HepG2 (cell line): ENCODE results near the gene SEMA3F. TPM values are rescaled to one million over a fixed set of nuclear protein-coding genes. Genes with fewer than 3 reads are reported as not detected.

Experiments
- ADNP ChIP-seq: sonication (generic); formaldehyde crosslinking; IDR thresholded peaks from 2 replicates; pipeline ENCODE4 v1.4.0; 2020; ENCODE audit warnings: missing genetic modification reagents
- HNF1A ChIP-seq, 2 experiments: sonication (generic) in 1 of 2; formaldehyde crosslinking in 1 of 2; IDR thresholded peaks; 2 replicates each; pipeline versions ENCODE4 v1.4.0 to v1.6.1; 2016 to 2020; ENCODE audit warnings: borderline replicate concordance in 1 of 2, low read depth in 1 of 2, mild to moderate bottlenecking in 1 of 2, missing genetic modification reagents in 1 of 2
- JUND ChIP-seq: sonication (generic); formaldehyde crosslinking; IDR thresholded peaks from 2 replicates; pipeline ENCODE4 v1.8.0; 2022; ENCODE audit warnings: mild to moderate bottlenecking, missing genetic modification reagents
- KLF13 ChIP-seq: sonication (generic); formaldehyde crosslinking; IDR thresholded peaks from 2 replicates; pipeline ENCODE4 v1.4.0; 2020; ENCODE audit warnings: mild to moderate bottlenecking, missing genetic modification reagents
- MXI1 ChIP-seq: IDR thresholded peaks from 3 replicates; pipeline ENCODE4 v1.6.1; 2012; ENCODE audit warnings: low read depth, low read length, inconsistent platforms, borderline replicate concordance
- NR2F6 ChIP-seq, 2 experiments: IDR thresholded peaks; 2 replicates each; pipeline ENCODE4 v1.6.1; 2016; ENCODE audit warnings: antibody characterized with exemption in 1 of 2, mild to moderate bottlenecking in 1 of 2
- RNF219 ChIP-seq: sonication (generic); formaldehyde crosslinking; IDR thresholded peaks from 2 replicates; pipeline ENCODE4 v1.5.0; 2020; ENCODE audit warnings: mild to moderate bottlenecking, missing genetic modification reagents
- XBP1 ChIP-seq: sonication (generic); formaldehyde crosslinking; IDR thresholded peaks from 2 replicates; pipeline ENCODE4 v1.5.0; 2020; ENCODE audit warnings: missing genetic modification reagents
- ZEB1 ChIP-seq: IDR thresholded peaks from 2 replicates; pipeline ENCODE4 v1.6.1; 2012; ENCODE audit warnings: mild to moderate bottlenecking, low read depth, inconsistent platforms; ENCODE audit not compliant: insufficient replicate concordance
- ZMYM3 ChIP-seq: sonication (generic); formaldehyde crosslinking; IDR thresholded peaks from 2 replicates; pipeline ENCODE4 v1.5.1; 2020; ENCODE audit warnings: mild to moderate bottlenecking, missing genetic modification reagents
- ZNF17 ChIP-seq: sonication (generic); formaldehyde crosslinking; IDR thresholded peaks from 2 replicates; pipeline ENCODE4 v1.5.0; 2020; ENCODE audit warnings: mild to moderate bottlenecking, missing genetic modification reagents
- ZNF33B ChIP-seq: sonication (generic); formaldehyde crosslinking; IDR thresholded peaks from 2 replicates; pipeline ENCODE4 v1.5.1; 2020; ENCODE audit warnings: mild to moderate bottlenecking, missing genetic modification reagents
- ZNF562 ChIP-seq: sonication (generic); formaldehyde crosslinking; IDR thresholded peaks from 2 replicates; pipeline ENCODE4 v1.8.0; 2022; ENCODE audit warnings: missing genetic modification reagents, borderline replicate concordance
- polyA plus RNA-seq, 8 experiments: library from polyadenylated mRNA; depleted of rRNA in 3 of 8; stranded (reverse) in 7 of 8; unstranded in 1 of 8; fragments of >200 nt; fragmentation: Illumina TruSeq in 4 of 8; extraction: Trizol in 4 of 8; gene quantifications; 2 replicates each; pipeline versions ENCODE4 v1.2.1 to v1.2.3, GENCODE V29; 2011 to 2016; ENCODE audit warnings: low read depth in 4 of 8, missing spikeins in 1 of 8, mixed read lengths in 1 of 8; ENCODE audit not compliant: insufficient read depth in 1 of 8
- total RNA-seq, 5 experiments: library from RNA; depleted of rRNA; stranded (reverse); fragments of >200 nt; fragmentation: Illumina TruSeq; extraction: Trizol; gene quantifications; 2 replicates each; pipeline ENCODE4 v1.2.3, GENCODE V29; 2016; ENCODE audit warnings: low read depth in 1 of 5
- TF ChIP-seq, protein P1 (sequence below): sonication (generic); formaldehyde crosslinking; IDR thresholded peaks from 2 replicates; pipeline ENCODE4 v1.4.0; 2020; ENCODE audit warnings: mild to moderate bottlenecking, missing genetic modification reagents, borderline replicate concordance
- TF ChIP-seq, protein P2 (sequence below): sonication (generic); formaldehyde crosslinking; IDR thresholded peaks from 2 replicates; pipeline ENCODE4 v1.4.0; 2020; ENCODE audit warnings: missing genetic modification reagents, borderline replicate concordance

Gene SEMA3F
- total and polyA plus RNA-seq, 2 of the 13 experiments (the other 11 are each of a cell fraction or from before 2014, with no cell fraction given), result 7.6 to 17.2 TPM

GRCh38 chr3:50210510-50211367 lies 55.6 kb downstream of the SEMA3F start (continued):
- peak; percentile 78; the same call in 1 of the 2 replicates for TF ChIP-seq JUND (CRISPR knock-in tag)
- TF ChIP-seq ZNF17 (CRISPR knock-in tag), result no peak
- no peak for TF ChIP-seq ADNP (CRISPR knock-in tag)
- TF ChIP-seq, protein P1, sequence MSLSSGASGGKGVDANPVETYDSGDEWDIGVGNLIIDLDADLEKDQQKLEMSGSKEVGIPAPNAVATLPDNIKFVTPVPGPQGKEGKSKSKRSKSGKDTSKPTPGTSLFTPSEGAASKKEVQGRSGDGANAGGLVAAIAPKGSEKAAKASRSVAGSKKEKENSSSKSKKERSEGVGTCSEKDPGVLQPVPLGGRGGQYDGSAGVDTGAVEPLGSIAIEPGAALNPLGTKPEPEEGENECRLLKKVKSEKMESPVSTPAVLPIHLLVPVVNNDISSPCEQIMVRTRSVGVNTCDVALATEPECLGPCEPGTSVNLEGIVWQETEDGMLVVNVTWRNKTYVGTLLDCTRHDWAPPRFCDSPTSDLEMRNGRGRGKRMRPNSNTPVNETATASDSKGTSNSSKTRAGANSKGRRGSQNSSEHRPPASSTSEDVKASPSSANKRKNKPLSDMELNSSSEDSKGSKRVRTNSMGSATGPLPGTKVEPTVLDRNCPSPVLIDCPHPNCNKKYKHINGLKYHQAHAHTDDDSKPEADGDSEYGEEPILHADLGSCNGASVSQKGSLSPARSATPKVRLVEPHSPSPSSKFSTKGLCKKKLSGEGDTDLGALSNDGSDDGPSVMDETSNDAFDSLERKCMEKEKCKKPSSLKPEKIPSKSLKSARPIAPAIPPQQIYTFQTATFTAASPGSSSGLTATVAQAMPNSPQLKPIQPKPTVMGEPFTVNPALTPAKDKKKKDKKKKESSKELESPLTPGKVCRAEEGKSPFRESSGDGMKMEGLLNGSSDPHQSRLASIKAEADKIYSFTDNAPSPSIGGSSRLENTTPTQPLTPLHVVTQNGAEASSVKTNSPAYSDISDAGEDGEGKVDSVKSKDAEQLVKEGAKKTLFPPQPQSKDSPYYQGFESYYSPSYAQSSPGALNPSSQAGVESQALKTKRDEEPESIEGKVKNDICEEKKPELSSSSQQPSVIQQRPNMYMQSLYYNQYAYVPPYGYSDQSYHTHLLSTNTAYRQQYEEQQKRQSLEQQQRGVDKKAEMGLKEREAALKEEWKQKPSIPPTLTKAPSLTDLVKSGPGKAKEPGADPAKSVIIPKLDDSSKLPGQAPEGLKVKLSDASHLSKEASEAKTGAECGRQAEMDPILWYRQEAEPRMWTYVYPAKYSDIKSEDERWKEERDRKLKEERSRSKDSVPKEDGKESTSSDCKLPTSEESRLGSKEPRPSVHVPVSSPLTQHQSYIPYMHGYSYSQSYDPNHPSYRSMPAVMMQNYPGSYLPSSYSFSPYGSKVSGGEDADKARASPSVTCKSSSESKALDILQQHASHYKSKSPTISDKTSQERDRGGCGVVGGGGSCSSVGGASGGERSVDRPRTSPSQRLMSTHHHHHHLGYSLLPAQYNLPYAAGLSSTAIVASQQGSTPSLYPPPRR (CRISPR knock-in tag), result peak; percentile 90
- TF ChIP-seq HNF1A (IDR thresholded peaks at IDR 0.05; ENCODE audit: low read depth), result 0 out of 2 replicates have a peak, but pooled peaks have one; percentile 52
- peak; percentile 40; the same call in 1 of the 2 replicates for TF ChIP-seq HNF1A (CRISPR knock-in tag; IDR thresholded peaks at IDR 0.05; ENCODE audit: borderline replicate concordance)
- no peak for TF ChIP-seq KLF13 (CRISPR knock-in tag)
- no peak for TF ChIP-seq MXI1
- TF ChIP-seq NR2F6 (IDR thresholded peaks at IDR 0.05), result peak; percentile 83
- TF ChIP-seq NR2F6 (CRISPR knock-in tag; IDR thresholded peaks at IDR 0.05), result peak; percentile 85
- no peak for TF ChIP-seq ZMYM3 (CRISPR knock-in tag)
- TF ChIP-seq ZNF33B (CRISPR knock-in tag), result peak; percentile 69; the same call in 1 of the 2 replicates
- no peak for TF ChIP-seq XBP1 (CRISPR knock-in tag)
- TF ChIP-seq ZEB1, result no peak
- no peak for TF ChIP-seq RNF219 (CRISPR knock-in tag)
- TF ChIP-seq, protein P2, sequence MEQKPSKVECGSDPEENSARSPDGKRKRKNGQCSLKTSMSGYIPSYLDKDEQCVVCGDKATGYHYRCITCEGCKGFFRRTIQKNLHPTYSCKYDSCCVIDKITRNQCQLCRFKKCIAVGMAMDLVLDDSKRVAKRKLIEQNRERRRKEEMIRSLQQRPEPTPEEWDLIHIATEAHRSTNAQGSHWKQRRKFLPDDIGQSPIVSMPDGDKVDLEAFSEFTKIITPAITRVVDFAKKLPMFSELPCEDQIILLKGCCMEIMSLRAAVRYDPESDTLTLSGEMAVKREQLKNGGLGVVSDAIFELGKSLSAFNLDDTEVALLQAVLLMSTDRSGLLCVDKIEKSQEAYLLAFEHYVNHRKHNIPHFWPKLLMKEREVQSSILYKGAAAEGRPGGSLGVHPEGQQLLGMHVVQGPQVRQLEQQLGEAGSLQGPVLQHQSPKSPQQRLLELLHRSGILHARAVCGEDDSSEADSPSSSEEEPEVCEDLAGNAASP, result peak; percentile 89; the same call in 1 of the 2 replicates
- TF ChIP-seq ZNF562 (CRISPR knock-in tag), result no peak
